ENCODE measurements around the gene ZBTB20.

The ZBTB20 gene

GRCh38 chr3:114370537-114371174 is 776.4 kb downstream of the ZBTB20 start:
- no peak overlapping the region for H3K27ac ChIP-seq
- ChIA-PET CTCF (no interaction called here), POLR2A (ENCODE audit: low non-redundant PET) (no interaction called here)
- DNase-seq (ENCODE audit: low spot score) = no peak
- no peak for TF ChIP-seq CTCF (conservative IDR thresholded peaks at IDR 0.05; ENCODE audit: low read depth)

GRCh38 chr3:114365909-114366308 is 781.2 kb downstream of the ZBTB20 start:
- no peak for DNase-seq (ENCODE audit: low spot score)
- POLR2A ChIA-PET (ENCODE audit: low non-redundant PET) = no interaction called here
- TF ChIP-seq CTCF (conservative IDR thresholded peaks at IDR 0.05; ENCODE audit: low read depth) = no peak
- H3K27ac ChIP-seq = no peak overlapping the region
- CTCF ChIA-PET = interaction anchor here (1.0 kb wide), 1 partner anchor 29 kb away, joined by 3 read pairs; no protein-coding TSS in a partner anchor

- POLR2A ChIA-PET (ENCODE audit: low non-redundant PET) = no interaction called here
- CTCF ChIA-PET = interaction anchor here (0.6 kb wide), 1 partner anchor 1021 kb away, joined by 3 read pairs; no protein-coding TSS in a partner anchor
- no peak for TF ChIP-seq CTCF (conservative IDR thresholded peaks at IDR 0.05; ENCODE audit: low read depth)
These were observed 782.1 kb downstream of the ZBTB20 start for GRCh38 chr3:114364806-114365654.

GRCh38 chr3:114363554-114364202 is 783.4 kb downstream of the ZBTB20 start:
- POLR2A ChIA-PET (ENCODE audit: low non-redundant PET) = no interaction called here
- H3K27ac ChIP-seq = no peak overlapping the region
- DNase-seq (ENCODE audit: low spot score) = no peak
- CTCF ChIA-PET = interaction anchor here (0.6 to 0.9 kb wide), 6 partner anchors 12 to 1558 kb away, joined by 3 read pairs; no protein-coding TSS in a partner anchor
- no peak for TF ChIP-seq CTCF (conservative IDR thresholded peaks at IDR 0.05; ENCODE audit: low read depth)

More at GRCh38 chr3:114364806-114365654, 782.1 kb downstream of the ZBTB20 start:
- no peak overlapping the region for H3K27ac ChIP-seq
- no peak for DNase-seq (ENCODE audit: low spot score)

- TF ChIP-seq CTCF (conservative IDR thresholded peaks at IDR 0.05; ENCODE audit: low read depth) = peak; percentile 35
- peak; percentile 20 for DNase-seq (ENCODE audit: low spot score)
- no peak overlapping the region for H3K27ac ChIP-seq
- CTCF ChIA-PET = interaction anchor here (0.5 to 0.7 kb wide), 5 partner anchors 42 to 1456 kb away, joined by 3 to 4 read pairs (median 3); no protein-coding TSS in a partner anchor
- POLR2A ChIA-PET (ENCODE audit: low non-redundant PET) = no interaction called here
These were observed 784.3 kb downstream of the ZBTB20 start for GRCh38 chr3:114362815-114363214.

- CTCF ChIA-PET = interaction anchor here (0.6 kb wide), 1 partner anchor 30 kb away, joined by 3 read pairs; no protein-coding TSS in a partner anchor
- POLR2A ChIA-PET (ENCODE audit: low non-redundant PET) = no interaction called here
- DNase-seq (ENCODE audit: low spot score) = no peak
These were observed 785.7 kb downstream of the ZBTB20 start for GRCh38 chr3:114361391-114361790.

More at GRCh38 chr3:114361391-114361790, 785.7 kb downstream of the ZBTB20 start:
- H3K27ac ChIP-seq = no peak overlapping the region
- TF ChIP-seq CTCF (conservative IDR thresholded peaks at IDR 0.05; ENCODE audit: low read depth) = no peak

Measured in RWPE1 (cell line).